ENCODE results near the gene BSN.

Gene BSN

DNA sequence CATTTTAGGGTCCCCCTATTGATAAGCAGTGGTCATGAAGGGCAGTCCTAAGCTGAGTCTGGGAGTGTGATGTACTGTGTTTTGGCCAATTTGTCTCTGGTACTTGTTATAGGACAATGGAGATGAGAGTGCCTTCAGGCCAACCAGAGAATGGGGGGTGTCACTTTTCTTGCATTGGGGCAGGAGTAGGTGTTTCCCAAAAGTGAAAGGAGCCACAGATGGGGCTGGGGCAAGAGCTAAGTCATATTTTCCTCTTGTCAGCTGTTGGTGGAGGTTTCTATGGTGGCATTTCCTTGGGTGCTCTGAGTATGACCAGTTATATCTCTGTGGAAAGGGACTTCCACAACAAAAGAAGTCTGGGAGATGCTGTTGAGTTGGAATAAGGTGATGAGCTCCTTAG is 24.7 kb upstream of the BSN start:
- Mint-ChIP-seq H3K36me3 (ENCODE audit: low read depth) (peaks cover 53% of the 10 kb centered on the region), H3K4me3 (no peak overlapping the region), H3K27me3 (no peaks in the 10 kb centered on the region), H3K9me3 (no peaks in the 10 kb centered on the region), H3K27ac (no peak overlapping the region), H3K4me1 (ENCODE audit: low read depth) (peaks cover 6% of the 10 kb centered on the region)
- intact Hi-C loops (cut with micrococcal nuclease), result no loop called here

DNA sequence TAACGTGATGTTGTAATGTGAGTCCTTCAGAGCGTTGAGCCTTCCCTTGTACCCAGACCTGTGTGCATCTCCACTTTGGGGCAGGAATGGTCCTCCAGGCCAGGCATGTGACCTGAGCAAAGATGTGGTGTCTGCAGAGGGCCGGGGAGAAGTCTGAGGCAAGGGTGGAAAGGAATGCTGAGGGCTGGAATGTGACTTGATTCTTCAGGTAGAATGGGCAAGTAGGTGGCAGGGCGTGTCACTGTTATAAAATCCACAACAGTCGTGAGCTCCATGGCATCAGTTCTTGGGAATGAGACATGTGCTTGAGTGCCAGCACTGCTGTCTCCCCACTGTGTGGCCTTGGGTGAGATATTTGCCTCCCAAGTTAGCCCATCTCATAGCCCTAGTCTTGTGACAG is 24.0 kb upstream of the BSN start:
- H3K9me3 Mint-ChIP-seq, result no peaks in the 10 kb centered on the region
- peaks cover 6% of the 10 kb centered on the region for H3K4me1 Mint-ChIP-seq (ENCODE audit: low read depth)
- no peaks in the 10 kb centered on the region for H3K27me3 Mint-ChIP-seq
- H3K36me3 Mint-ChIP-seq (ENCODE audit: low read depth), result peaks cover 50% of the 10 kb centered on the region
- intact Hi-C loops (cut with micrococcal nuclease), result no loop called here
- H3K4me3 Mint-ChIP-seq, result no peak overlapping the region
- H3K27ac Mint-ChIP-seq, result no peak overlapping the region

DNA sequence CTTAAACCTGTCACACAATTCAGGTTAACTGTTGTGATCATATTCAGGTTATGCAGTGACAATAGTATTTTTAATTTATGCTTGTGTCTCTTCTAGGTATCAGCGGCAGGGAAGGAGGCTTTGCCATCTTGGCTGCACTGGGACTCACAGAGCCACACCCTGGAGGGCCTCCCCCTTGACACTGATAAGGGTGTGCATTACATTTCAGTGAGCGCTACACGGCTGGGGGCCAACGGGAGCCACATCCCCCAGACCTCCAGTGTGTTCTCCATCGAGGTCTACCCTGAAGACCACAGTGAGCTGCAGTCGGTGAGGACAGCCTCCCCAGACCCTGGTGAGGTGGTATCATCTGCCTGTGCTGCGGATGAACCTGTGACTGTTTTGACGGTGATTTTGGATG is 23.6 kb upstream of the BSN start:
- intact Hi-C loops (cut with micrococcal nuclease), result no loop called here
- peaks cover 45% of the 10 kb centered on the region for H3K36me3 Mint-ChIP-seq (ENCODE audit: low read depth)
- H3K27ac Mint-ChIP-seq, result no peak overlapping the region

DNA sequence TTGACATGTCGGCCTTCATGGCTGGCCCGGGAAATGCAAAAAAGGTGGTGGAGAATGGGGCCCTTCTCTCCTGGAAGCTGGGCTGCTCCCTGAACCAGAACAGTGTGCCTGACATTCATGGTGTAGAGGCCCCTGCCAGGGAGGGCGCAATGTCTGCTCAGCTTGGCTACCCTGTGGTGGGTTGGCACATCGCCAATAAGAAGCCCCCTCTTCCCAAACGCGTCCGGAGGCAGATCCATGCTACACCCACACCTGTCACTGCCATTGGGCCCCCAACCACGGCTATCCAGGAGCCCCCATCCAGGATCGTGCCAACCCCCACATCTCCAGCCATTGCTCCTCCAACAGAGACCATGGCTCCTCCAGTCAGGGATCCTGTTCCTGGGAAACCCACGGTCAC is 23.1 kb upstream of the BSN start:
- Mint-ChIP-seq H3K4me1 (ENCODE audit: low read depth) (peaks cover 6% of the 10 kb centered on the region), H3K36me3 (ENCODE audit: low read depth) (peaks cover 45% of the 10 kb centered on the region), H3K9me3 (no peaks in the 10 kb centered on the region), H3K27me3 (no peaks in the 10 kb centered on the region), H3K4me3 (no peak overlapping the region), H3K27ac (no peak overlapping the region)
- intact Hi-C loops (cut with micrococcal nuclease), result no loop called here

More for the DNA sequence above, 23.6 kb upstream of the BSN start:
- Mint-ChIP-seq H3K4me3 (no peak overlapping the region), H3K9me3 (no peaks in the 10 kb centered on the region), H3K4me1 (ENCODE audit: low read depth) (peaks cover 6% of the 10 kb centered on the region), H3K27me3 (no peaks in the 10 kb centered on the region)

DNA sequence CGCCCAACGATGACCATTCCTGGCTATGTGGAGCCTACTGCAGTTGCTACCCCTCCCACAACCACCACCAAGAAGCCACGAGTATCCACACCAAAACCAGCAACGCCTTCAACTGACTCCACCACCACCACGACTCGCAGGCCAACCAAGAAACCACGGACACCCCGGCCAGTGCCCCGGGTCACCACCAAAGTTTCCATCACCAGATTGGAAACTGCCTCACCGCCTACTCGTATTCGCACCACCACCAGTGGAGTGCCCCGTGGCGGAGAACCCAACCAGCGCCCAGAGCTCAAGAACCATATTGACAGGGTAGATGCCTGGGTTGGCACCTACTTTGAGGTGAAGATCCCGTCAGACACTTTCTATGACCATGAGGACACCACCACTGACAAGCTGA is 22.6 kb upstream of the BSN start:
- Mint-ChIP-seq H3K9me3 (no peaks in the 10 kb centered on the region), H3K27ac (no peak overlapping the region), H3K27me3 (no peaks in the 10 kb centered on the region), H3K36me3 (ENCODE audit: low read depth) (peaks cover 45% of the 10 kb centered on the region), H3K4me3 (no peak overlapping the region), H3K4me1 (ENCODE audit: low read depth) (peaks cover 3% of the 10 kb centered on the region)
- intact Hi-C loops (cut with micrococcal nuclease), result no loop called here

DNA sequence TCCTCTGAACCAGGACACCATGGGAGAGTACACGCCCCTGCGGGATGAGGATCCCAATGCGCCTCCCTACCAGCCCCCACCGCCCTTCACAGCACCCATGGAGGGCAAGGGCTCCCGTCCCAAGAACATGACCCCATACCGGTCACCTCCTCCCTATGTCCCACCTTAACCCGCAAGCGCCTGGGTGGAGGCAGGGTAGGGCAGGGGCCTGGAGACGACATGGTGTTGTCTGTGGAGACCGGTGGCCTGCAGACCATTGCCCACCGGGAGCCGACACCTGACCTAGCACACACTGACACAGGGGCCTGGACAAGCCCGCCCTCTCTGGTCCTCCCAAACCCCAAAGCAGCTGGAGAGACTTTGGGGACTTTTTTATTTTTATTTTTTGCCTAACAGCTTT is 21.2 kb upstream of the BSN start:
- Mint-ChIP-seq H3K27ac (no peak overlapping the region), H3K4me1 (ENCODE audit: low read depth) (no peaks in the 10 kb centered on the region), H3K27me3 (no peaks in the 10 kb centered on the region), H3K4me3 (no peak overlapping the region), H3K36me3 (ENCODE audit: low read depth) (peaks cover 45% of the 10 kb centered on the region), H3K9me3 (no peaks in the 10 kb centered on the region)
- intact Hi-C loops (cut with micrococcal nuclease), result no loop called here

DNA sequence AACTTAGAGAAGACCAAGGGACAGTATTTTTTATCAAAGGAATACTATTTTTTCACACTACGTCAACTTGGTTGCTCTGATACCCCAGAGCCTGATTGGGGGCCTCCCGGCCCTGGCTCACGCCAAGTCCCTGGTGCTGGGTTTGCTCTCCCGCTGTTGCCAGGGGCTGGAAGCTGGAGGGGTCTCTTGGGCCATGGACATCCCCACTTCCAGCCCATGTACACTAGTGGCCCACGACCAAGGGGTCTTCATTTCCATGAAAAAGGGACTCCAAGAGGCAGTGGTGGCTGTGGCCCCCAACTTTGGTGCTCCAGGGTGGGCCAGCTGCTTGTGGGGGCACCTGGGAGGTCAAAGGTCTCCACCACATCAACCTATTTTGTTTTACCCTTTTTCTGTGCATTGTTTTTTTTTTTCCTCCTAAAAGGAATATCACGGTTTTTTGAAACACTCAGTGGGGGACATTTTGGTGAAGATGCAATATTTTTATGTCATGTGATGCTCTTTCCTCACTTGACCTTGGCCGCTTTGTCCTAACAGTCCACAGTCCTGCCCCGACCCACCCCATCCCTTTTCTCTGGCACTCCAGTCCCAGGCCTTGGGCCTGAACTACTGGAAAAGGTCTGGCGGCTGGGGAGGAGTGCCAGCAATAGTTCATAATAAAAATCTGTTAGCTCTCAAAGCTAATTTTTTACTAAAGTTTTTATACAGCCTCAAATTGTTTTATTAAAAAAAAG is 20.3 kb upstream of the BSN start:
- Mint-ChIP-seq H3K27ac (no peak overlapping the region), H3K4me1 (ENCODE audit: low read depth) (no peaks in the 10 kb centered on the region), H3K27me3 (no peaks in the 10 kb centered on the region), H3K36me3 (ENCODE audit: low read depth) (peaks cover 45% of the 10 kb centered on the region), H3K9me3 (no peaks in the 10 kb centered on the region), H3K4me3 (no peak overlapping the region)
- intact Hi-C loops (cut with micrococcal nuclease), result no loop called here

DNA sequence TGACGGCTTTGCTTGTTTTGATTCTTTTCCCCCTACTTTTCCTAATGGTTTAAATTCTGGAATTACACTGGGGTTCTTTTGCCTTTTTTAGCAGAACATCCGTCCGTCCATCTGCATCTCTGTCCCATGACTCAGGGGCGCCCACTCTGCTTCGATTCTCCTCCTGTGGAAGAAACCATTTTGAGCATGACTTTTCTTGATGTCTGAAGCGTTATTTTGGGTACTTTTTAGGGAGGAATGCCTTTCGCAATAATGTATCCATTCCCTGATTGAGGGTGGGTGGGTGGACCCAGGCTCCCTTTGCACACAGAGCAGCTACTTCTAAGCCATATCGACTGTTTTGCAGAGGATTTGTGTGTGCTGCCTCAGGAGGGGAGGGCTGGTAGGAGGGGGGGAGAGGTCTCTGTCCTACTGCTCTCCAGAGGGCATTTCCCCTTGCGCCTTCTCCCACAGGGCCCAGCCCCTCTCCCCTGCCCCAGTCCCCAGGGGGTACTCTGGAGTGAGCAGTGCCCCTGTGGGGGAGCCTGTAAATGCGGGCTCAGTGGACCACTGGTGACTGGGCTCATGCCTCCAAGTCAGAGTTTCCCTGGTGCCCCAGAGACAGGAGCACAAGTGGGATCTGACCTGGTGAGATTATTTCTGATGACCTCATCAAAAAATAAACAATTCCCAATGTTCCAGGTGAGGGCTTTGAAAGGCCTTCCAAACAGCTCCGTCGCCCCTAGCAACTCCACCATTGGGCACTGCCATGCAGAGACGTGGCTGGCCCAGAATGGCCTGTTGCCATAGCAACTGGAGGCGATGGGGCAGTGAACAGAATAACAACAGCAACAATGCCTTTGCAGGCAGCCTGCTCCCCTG is 19.5 kb upstream of the BSN start:
- Mint-ChIP-seq H3K36me3 (ENCODE audit: low read depth) (peaks cover 44% of the 10 kb centered on the region), H3K27ac (no peak overlapping the region), H3K9me3 (no peaks in the 10 kb centered on the region), H3K4me3 (no peak overlapping the region), H3K4me1 (ENCODE audit: low read depth) (peaks cover 7% of the 10 kb centered on the region), H3K27me3 (no peaks in the 10 kb centered on the region)
- intact Hi-C loops (cut with micrococcal nuclease), result no loop called here

DNA sequence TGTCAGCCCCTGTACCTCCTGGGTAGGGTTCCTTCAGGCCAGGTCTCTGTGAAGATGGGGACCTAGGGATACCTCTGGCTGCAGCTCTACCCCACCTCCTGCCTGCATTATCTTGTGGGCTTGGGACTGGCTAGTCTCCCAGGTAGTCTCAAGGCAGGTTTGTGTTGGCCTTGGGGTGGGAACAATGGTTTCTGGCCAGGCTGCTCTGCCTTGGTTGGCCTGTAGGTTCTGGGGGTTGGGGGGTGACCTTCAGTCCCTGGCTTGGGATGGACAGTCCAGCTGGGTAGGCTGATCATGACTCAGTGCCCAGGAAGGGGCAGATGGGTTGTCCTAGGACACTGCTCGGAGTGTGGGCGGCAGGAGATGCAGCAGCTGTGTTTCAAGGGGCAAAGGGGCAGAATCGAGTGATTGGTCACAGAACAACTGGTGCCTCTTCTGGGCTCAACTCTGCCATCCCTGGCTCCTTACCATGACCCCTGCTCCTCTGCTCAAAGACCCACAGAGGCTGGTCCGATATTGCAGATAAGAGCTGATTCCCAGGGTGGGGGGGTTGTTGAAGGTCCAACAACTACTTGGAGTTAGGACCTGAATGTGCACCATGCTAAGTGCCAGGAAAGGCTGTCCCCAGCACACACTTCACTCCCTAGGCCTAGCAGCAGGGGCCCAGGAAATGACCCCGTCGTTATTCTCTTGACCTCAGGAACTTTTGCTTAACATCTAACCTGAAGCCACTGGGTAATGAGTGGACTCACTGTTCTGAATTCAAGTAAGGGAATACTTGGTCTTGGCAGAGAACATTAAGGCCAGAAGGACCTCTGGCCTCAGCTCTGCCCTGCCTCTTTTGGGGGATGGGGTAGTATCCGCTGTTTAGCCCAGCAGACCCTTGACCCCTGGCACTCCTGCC is 18.1 kb upstream of the BSN start:
- H3K9me3 Mint-ChIP-seq, result no peaks in the 10 kb centered on the region
- intact Hi-C loops (cut with micrococcal nuclease), result no loop called here
- H3K4me3 Mint-ChIP-seq, result no peak overlapping the region
- peaks cover 12% of the 10 kb centered on the region for H3K4me1 Mint-ChIP-seq (ENCODE audit: low read depth)
- H3K27ac Mint-ChIP-seq, result no peak overlapping the region
- H3K36me3 Mint-ChIP-seq (ENCODE audit: low read depth), result peaks cover 30% of the 10 kb centered on the region
- H3K27me3 Mint-ChIP-seq, result no peaks in the 10 kb centered on the region

DNA sequence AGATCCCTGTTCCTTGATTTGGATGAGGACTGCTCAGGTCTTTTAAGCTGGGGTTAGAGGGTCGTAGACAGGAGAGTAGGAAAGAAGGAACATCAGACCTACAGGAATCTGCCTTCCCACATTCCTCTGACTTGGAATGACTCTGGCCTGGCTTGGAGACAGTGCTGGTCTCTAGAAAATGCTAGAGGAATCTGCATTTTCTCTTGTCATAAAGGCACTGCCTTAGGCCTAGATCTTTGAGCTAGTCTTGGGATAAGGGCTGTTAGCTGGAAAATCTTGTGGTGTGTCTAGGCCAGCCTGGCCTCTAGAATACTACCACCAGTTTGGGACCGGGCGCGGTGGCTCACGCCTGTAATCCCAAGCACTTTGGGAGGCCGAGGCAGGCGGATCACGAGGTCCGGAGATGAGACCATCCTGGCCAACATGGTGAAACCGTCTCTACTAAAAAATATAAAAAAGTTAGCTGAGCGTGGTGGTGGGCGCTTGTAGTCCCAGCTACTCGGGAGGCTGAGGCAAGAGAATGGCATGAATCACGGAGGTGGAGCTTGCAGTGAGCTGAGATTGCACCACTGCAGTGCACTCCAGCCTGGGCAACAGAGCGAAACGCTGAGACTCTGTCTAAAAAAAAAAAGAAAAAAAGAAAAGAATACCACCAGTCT is 17.3 kb upstream of the BSN start:
- no peaks in the 10 kb centered on the region for H3K9me3 Mint-ChIP-seq
- no peak overlapping the region for H3K4me3 Mint-ChIP-seq
- no peak overlapping the region for H3K27ac Mint-ChIP-seq
- H3K27me3 Mint-ChIP-seq, result peaks cover 4% of the 10 kb centered on the region
- intact Hi-C loops (cut with micrococcal nuclease), result no loop called here
- H3K4me1 Mint-ChIP-seq (ENCODE audit: low read depth), result peaks cover 12% of the 10 kb centered on the region
- peaks cover 22% of the 10 kb centered on the region for H3K36me3 Mint-ChIP-seq (ENCODE audit: low read depth)

DNA sequence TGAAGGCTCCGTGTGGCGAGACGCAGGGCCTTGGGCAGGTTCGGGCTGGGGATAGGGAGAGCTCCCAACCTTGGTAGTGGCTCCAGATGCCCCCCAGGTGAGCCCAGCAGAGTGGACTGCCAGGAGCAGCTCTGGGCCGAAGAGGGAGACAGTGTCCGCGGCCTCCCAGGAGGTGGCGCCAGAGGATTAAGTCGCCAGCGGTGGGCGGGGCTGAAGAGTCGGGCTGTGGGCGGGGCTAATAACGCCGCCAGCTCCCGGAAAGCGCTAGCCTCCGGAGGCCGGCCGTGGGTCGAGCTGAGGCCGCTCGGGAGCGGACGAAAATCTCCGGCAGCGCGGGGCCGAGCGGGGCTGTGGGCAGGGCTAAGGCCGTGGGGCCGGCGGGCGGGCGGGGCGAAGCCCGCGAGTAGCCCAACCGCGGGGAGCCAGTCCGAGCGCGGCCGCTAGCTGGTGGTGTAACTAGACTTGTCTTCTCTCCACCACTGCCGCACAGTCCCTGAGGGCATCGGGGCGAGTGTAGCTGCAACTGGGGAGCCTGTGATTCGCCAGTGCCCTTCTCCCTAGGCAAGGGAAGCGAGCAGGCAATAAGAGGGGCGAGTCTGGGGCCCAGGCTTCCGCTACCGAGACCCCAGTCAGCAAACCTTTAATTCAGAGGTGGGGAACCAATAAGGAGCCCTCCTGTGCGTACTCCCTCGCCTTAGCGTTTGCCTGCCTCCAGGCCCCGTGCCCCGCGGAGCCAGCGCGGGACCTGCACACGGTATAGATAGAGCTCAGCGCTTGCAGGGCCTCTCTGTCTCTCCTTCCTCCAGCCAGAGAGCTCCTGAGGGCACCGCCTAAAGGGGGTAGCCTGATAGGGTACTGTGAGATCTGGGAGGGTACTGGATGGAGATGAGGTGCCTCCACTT is 14.4 kb upstream of the BSN start:
- Mint-ChIP-seq H3K27ac (peak overlapping the region; percentile 63), H3K4me1 (ENCODE audit: low read depth) (peaks cover 12% of the 10 kb centered on the region), H3K4me3 (peak overlapping the region; percentile 70), H3K27me3 (peaks cover 19% of the 10 kb centered on the region), H3K9me3 (no peaks in the 10 kb centered on the region), H3K36me3 (ENCODE audit: low read depth) (no peaks in the 10 kb centered on the region)
- intact Hi-C loops (cut with micrococcal nuclease), result loop anchor here (1.0 kb wide), 1 partner anchor 131 kb away; no protein-coding TSS in a partner anchor

DNA sequence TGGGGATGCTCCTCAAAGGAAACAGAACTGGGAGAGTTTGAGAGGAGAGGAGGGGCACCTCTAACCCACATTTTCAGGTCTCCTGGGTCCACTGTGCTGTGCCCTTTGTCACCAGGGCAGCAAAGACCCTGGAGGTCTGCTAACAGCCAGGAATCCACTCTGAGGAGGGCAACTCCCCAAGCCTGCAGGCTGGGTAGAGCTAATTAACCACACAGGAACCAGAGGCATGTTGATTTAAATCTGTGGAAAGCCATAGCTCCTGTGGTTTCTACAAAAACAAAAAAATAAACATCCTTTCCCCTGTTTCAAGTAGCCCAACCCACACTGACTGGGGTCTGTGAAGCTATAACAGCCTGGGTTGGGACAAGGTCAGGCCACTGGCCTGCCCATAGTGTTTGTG is 2.2 kb upstream of the BSN start:
- intact Hi-C loops (cut with micrococcal nuclease), result no loop called here
- Mint-ChIP-seq H3K9me3 (no peaks in the 10 kb centered on the region), H3K27ac (no peak overlapping the region), H3K36me3 (ENCODE audit: low read depth) (no peaks in the 10 kb centered on the region), H3K4me3 (no peak overlapping the region), H3K4me1 (ENCODE audit: low read depth) (peaks cover 15% of the 10 kb centered on the region), H3K27me3 (peaks cover 61% of the 10 kb centered on the region)

DNA sequence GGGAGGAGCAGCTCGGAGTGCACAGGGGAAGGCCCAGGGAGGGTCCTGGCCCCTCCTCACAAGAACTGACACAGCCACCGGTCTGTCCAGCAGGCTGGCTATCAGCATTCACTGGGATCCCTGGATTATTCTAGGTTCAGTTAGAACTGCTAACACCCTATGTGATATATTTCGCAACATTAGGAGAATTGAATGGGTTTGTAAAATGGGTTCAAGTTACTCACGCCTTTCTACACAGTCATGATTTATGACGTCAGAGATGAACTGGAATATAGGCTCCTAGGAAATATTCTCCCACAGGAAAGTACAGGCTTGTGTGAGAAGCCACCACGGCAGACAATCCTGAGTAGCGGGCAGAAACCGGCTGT is 969 bp upstream of the BSN start:
- Mint-ChIP-seq H3K4me1 (ENCODE audit: low read depth) (peaks cover 15% of the 10 kb centered on the region), H3K27me3 (peaks cover 67% of the 10 kb centered on the region), H3K9me3 (no peaks in the 10 kb centered on the region), H3K27ac (no peak overlapping the region), H3K4me3 (no peak overlapping the region), H3K36me3 (ENCODE audit: low read depth) (no peaks in the 10 kb centered on the region)
- intact Hi-C loops (cut with micrococcal nuclease), result no loop called here
